GM19455 (cell line): ENCODE data around the gene C6orf15.

Experiments used
- ATAC-seq: cut with Tn5 transposase; IDR thresholded peaks from one replicate; pipeline ENCODE4 v1.9.1; 2021; ENCODE audit not compliant: unreplicated experiment

C6orf15 gene

DNA sequence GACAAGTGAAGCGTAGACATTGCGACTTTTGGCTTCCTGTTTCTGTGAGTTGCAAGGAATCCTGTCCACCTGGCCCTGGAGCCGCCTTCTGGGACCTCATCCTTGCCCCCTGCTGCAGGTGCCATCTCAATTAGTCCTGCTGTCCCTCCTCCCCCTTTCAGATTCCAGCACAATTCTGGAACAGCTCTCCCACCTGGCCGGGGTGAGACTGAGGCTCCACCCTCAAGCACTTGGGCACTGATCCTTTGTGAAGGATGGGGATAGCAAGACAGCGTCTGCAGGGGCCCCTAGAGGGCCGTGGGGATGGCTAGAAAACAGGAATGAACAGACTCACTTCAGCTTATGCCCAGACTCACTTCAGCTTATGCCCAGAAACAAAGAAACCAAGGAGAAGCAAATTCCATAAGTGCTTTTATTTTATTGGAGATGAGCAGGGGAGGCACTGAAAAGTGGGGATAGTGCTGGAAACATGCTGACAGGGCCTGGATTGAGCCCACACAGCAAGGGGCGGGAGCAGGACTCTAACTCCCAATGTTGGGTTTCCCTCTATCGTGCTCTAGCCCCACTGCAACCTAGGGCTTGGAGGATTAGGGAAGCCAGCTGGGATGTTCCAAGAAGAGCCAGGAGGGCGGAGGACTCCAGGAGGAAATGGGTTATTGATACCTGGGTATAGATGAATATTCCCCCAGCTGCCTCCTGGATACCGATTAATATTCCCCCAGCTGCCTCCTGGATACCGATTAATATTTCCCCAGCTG lies 1.4 kb downstream of the C6orf15 start:
- no peak for ATAC-seq

DNA sequence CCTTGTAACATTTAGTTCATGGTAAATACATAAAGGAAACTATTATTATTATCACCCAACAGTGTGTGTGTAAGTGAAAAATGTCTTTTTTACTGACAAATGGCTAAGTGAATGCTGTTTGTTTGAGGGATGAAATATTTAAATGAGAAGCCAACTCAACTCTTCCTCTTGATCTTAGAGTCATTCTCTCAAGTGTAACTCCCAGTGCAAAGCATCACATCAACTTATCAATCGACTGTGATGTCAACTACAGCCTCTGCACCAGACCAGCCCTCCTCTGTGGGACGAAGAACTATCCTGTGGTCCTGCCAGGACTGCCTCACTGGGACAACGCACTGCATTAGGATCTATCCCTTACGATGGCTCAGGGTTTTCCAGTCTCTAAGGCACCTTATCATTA lies 5.3 kb downstream of the C6orf15 start:
- no peak for ATAC-seq

- ATAC-seq = no peak
Observed at GRCh38 chr6:31103136-31103535, 9.2 kb downstream of the C6orf15 start.

- no peak for ATAC-seq
Observed at GRCh38 chr6:31098449-31098938, 13.9 kb downstream of the C6orf15 start.

DNA sequence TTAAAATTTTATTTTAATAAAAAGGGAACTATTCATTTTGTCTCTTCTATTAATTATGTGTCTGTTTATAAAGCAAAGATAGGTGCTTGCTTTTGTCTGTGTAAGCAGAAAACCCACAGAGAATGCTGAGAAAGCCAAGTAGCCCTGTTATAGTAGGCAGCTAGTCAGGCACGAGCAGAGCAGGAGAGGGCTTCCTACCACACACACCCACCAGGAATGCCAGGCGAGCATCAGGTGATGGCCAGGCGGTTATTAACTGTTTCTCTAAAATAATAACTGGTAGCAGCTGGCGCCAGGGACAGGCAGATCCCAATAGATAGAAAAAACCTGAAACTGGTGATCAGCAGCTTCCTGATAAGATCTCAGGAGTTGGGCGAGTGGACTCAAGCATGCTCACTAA lies 15.7 kb downstream of the C6orf15 start:
- no peak for ATAC-seq

DNA sequence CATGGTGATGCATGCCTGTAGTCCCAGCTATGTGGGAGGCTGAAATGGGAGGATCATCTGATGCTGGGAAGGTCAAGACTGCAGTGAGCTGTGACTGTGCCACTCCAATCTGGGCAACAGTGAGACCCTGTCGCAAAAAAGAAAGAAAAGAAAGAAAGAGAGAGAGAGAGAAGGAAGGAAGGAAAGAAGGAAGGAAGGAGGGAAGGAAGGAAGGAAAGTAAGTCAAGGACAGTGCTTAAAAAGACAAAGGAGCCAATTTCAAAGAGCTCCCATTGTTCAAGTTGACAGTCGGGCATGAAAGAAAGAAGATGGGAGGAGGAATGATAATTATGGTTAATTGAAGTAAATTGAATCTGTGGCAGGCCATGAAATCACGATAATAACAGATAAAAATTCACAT lies 16.2 kb downstream of the C6orf15 start:
- ATAC-seq = no peak

- no peak for ATAC-seq
Observed at GRCh38 chr6:31094389-31094881, 17.9 kb downstream of the C6orf15 start.

DNA sequence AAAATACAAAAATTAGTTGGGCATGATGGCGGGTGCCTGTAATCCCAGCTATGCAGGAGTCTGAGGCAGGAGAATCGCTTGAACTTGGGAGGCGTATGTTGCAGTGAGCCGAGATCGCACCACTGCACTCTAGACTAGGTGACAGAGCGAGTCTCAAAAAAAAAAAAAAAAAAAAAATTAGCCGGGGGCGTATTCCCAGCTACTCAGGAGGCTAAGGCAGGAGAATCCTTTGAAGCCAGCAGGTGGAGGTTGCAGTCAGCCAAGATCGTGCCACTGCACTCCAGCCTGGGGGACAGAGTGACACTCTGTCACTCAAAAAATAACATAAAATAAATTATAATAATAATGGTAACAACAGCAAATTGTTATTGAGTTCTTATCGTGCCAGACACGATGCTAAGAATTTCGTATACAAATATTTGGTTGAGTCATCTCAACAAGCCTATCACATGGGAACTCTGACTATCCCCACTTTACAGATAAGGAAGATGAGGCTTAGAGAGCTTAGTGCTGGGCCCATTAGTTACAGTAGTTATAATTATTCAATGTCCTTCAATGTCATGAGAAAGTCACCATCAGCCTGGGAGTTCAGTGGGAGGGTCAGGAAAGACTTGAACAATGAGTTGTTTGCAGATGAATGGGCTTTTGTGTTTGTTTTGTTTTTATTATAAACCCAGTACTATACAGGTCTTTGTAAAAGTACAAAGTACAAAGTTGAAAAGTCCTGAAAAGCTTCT lies 19.4 kb downstream of the C6orf15 start:
- no peak for ATAC-seq

GRCh38 chr6:31092238-31092637 lies 20.1 kb downstream of the C6orf15 start:
- ATAC-seq = no peak

DNA sequence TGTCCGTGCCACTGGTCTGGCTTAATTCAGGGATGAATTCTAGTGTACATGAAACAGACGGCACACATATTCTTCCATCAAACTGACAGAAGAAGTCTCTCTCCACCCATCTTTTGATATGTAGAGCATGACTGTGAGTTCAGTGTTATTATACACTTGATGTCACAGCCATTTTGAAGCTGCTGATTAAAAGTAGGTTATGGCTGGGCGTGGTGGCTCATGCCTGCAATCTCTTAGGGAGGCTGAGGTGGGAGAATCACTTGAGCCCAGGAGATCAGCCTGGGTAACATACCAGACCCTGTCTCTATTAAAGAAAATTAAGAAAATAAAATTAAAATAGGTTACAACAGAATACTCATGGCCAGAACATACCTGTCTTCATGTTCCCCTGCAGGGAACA lies 20.7 kb downstream of the C6orf15 start:
- ATAC-seq = no peak

- ATAC-seq = no peak
Observed at GRCh38 chr6:31090973-31091364, 21.4 kb downstream of the C6orf15 start.

DNA sequence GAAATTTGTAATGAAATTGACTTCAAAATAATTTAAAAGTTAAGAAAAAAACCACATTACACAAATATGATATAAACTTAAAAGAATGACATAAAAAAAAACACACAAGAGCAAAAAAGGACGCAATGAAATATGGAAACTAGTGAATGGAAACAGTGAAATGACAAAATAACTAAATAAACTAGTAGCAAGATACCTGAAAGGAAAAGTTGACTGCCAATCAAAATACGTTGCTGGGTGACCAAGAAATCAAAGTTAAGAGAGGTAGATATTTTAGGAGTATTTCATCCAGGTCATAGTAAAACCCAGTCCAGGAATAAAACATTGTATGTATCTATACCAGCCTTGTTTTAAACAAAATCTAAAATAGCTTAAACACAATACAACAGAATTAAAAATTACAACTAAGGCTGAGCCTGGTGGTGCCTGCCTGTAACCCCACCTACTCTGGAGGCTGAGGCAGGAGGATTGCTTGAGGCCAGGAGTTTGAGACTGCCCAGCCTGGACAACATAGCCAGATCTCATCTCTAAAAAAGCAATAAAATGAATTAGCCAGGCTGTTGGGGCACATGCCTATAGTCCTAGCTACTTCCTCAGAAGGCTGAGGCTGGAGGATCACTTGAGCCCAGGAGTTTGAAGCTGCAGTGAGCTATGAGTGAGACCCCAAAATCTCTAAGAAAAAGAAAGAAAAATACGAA lies 22.0 kb downstream of the C6orf15 start:
- ATAC-seq = no peak

DNA sequence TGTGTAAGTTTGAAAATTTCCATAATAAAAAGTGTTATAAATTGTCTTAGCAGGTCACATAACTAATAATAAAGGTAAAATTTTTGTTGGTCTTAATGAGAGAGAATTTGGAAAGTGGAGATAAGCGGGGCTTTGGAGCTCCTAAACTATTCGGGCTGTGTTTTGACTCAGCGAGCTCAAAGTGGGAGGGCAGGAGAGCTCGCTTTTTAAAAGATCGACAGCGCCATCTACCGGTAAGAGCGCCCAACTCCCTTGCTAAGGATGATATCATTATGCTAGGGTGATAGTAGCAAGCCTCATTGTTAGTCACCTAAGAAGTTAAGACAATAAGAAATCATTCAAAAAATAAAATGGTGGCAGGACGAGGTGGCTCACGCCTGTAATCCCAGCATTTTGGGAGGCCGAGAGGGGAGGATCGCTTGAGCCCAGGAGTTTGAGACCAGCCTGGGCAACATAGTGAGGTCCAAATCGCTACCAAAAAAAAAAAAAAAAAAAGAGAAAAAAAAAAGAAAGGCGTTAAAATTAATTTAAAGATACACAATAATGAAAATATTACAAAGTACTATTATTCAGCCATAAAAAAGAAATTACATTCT lies 24.8 kb downstream of the C6orf15 start:
- no peak for ATAC-seq

DNA sequence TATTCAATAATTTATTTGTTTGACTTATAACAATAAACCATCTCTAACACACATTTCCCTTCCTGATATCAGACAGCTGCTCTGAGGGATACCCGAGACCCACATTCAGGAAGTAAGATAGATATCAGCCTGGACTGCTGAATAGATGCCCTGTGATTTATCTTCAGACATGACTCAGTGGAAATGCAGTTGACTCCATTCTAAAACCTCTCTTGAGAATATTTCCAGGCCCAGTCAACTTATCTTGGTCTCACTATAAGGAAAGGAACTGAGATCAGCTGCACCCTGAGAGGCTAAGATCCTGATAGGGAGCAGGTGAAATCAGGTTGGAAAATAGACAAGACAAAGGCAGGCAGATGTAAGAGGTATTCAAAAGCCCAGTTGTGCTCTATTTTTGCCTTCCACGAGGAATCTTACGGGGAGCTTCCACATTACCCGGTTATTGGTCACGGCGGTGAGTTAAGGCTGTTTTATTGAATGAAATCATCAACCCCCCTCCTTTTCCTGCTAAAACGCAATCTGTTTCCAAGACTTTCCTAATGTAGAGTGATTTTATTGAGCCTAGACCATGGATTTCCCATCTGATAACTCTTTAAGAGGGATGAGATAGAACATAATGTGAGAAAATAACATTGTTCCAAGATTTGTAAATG lies 25.5 kb downstream of the C6orf15 start:
- ATAC-seq = no peak

GRCh38 chr6:31083742-31084354 lies 28.5 kb downstream of the C6orf15 start:
- no peak for ATAC-seq

GRCh38 chr6:31081872-31082271 lies 30.5 kb downstream of the C6orf15 start:
- ATAC-seq = no peak

- no peak for ATAC-seq
Observed at GRCh38 chr6:31079656-31080261, 32.6 kb downstream of the C6orf15 start.

- ATAC-seq = no peak
Observed at GRCh38 chr6:31076611-31077010, 35.8 kb downstream of the C6orf15 start.

- no peak for ATAC-seq
Observed at GRCh38 chr6:31075528-31075927, 36.8 kb downstream of the C6orf15 start.

- no peak for ATAC-seq
Observed at GRCh38 chr6:31074401-31074800, 38.0 kb downstream of the C6orf15 start.
